A673 (cell line): ENCODE results near the gene PUM1. TPM values are rescaled to one million over a fixed set of nuclear protein-coding genes. Genes with fewer than 3 reads are reported as not detected.

Experiments
- BruUV-seq: library from RNA; stranded (reverse); fragments of 400-500 nt; replicated peaks from 2 replicates; lab custom pipeline; 2021; lab: Mats Ljungman, UMichigan
- CTCF ChIA-PET: fragments of 300-600 bp; sonication (Branson Sonifier 250); formaldehyde crosslinking; loops from one replicate; lab custom pipeline; 2022; ENCODE audit warnings: antibody characterized with exemption; lab: Charles Lee
- POLR2A ChIA-PET: fragments of 300-600 bp; sonication (Branson Sonifier 250); formaldehyde crosslinking; loops from one replicate; lab custom pipeline; 2022; ENCODE audit warnings: antibody characterized with exemption; ENCODE audit not compliant: low non-redundant PET; lab: Charles Lee
- DNase-seq: peaks from one replicate; pipeline ENCODE4 v3.0.0-alpha.2; 2015; ENCODE audit warnings: low spot score
- H3K27ac ChIP-seq: fragments of 200-600 bp; sonication (generic); 2 replicates; pipeline ENCODE4 v1.5.1; 2016; ENCODE audit warnings: mixed run types, low read depth, mild to moderate bottlenecking, mixed read lengths, antibody characterized with exemption, low read length; ENCODE audit not compliant: poor library complexity, severe bottlenecking
- H3K27me3 ChIP-seq: fragments of 200-600 bp; sonication (generic); replicated peaks from 2 replicates; pipeline ENCODE4 v1.6.1; 2017; ENCODE audit warnings: mixed run types, low read depth, mild to moderate bottlenecking, mixed read lengths, antibody characterized with exemption, low read length; ENCODE audit not compliant: insufficient read depth, poor library complexity
- H3K36me3 ChIP-seq: fragments of 200-600 bp; sonication (generic); 2 replicates; pipeline ENCODE4 v1.6.1; 2016; ENCODE audit warnings: mixed run types, mild to moderate bottlenecking, mixed read lengths, antibody characterized with exemption, low read length; ENCODE audit not compliant: insufficient read depth, poor library complexity, severe bottlenecking
- H3K4me1 ChIP-seq: fragments of 200-600 bp; sonication (generic); 2 replicates; pipeline ENCODE4 v1.6.1; 2017; ENCODE audit warnings: mixed run types, mild to moderate bottlenecking, mixed read lengths, antibody characterized with exemption, low read length; ENCODE audit not compliant: insufficient read depth, poor library complexity, severe bottlenecking
- H3K4me3 ChIP-seq: fragments of 200-600 bp; sonication (generic); 2 replicates; pipeline ENCODE4 v1.5.1; 2016; ENCODE audit warnings: low read depth, mixed run types, mild to moderate bottlenecking, mixed read lengths, low read length; ENCODE audit not compliant: poor library complexity, severe bottlenecking
- H3K9me3 ChIP-seq: fragments of 200-600 bp; sonication (generic); 2 replicates; pipeline ENCODE4 v1.6.1; 2016; ENCODE audit warnings: mixed run types, low read depth, mild to moderate bottlenecking, mixed read lengths, antibody characterized with exemption, low read length; ENCODE audit not compliant: poor library complexity, severe bottlenecking
- CTCF ChIP-seq: fragments of 300-800, 200-600 bp; sonication (generic); conservative IDR thresholded peaks from 2 replicates; pipeline ENCODE4 v1.5.1; 2017; ENCODE audit warnings: low read depth, mild to moderate bottlenecking, antibody characterized with exemption, low read length, moderate library complexity, mixed read lengths
- EZH2 ChIP-seq: fragments of 200-600 bp; sonication (generic); IDR thresholded peaks from 2 replicates; pipeline ENCODE4 v1.6.1; 2017; ENCODE audit warnings: borderline replicate concordance, low read depth, mild to moderate bottlenecking, mixed read lengths, antibody characterized with exemption, low read length; ENCODE audit not compliant: poor library complexity, severe bottlenecking
- intact Hi-C: fragments of 100-400 bp; cut with micrococcal nuclease; formaldehyde crosslinking; loops from one replicate; pipeline ENCODE4 v1.10.0; 2022; ENCODE audit not compliant: unreplicated experiment
- total RNA-seq: library from RNA; stranded (reverse); gene quantifications from 2 replicates; pipeline ENCODE4 v1.2.3, GENCODE V29; 2021

The PUM1 gene
- total RNA-seq, 1 experiment from 2014 or later = 138 TPM

DNA sequence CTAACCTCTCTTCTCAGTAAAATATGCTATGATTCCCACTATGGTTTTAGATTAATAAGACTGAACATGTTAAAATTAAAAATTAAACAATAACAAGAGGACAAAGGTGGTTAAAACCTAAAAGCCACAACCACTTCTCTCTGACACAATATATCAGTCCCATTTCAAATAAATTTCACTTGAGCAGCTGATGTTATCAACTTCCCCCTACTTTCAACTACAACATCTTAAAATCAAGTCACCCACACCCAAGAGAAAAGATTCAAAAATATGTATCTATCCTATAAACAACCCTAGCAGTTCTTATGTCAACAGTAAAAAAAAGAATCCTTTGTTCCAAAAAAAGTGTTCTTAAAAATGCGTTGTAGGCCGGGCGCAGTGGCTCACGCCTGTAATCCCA is 7.5 kb downstream of the PUM1 start:
- Histone ChIP-seq H3K4me1 (no peaks in the 10 kb centered on the region), H3K4me3 (no peak overlapping the region), H3K27ac (no peak overlapping the region), H3K36me3 (peaks cover 56% of the 10 kb centered on the region), H3K27me3 (no peaks in the 10 kb centered on the region), H3K9me3 (no peaks in the 10 kb centered on the region)
- CTCF ChIA-PET = no interaction called here
- no peak for TF ChIP-seq CTCF
- TF ChIP-seq EZH2 = no peak
- POLR2A ChIA-PET = no interaction called here
- BruUV-seq = no TSS peak
- no peak for DNase-seq
- intact Hi-C loops = no loop called here

- intact Hi-C loops = no loop called here
- H3K27ac ChIP-seq = no peak overlapping the region
- no peak overlapping the region for H3K4me3 ChIP-seq
- no TSS peak for BruUV-seq
- no peaks in the 10 kb centered on the region for H3K9me3 ChIP-seq
- no peaks in the 10 kb centered on the region for H3K27me3 ChIP-seq
- no peak for DNase-seq
- no peaks in the 10 kb centered on the region for H3K4me1 ChIP-seq
- ChIA-PET CTCF (no interaction called here), POLR2A (no interaction called here)
- TF ChIP-seq CTCF = no peak
- TF ChIP-seq EZH2 = no peak
- peaks cover 56% of the 10 kb centered on the region for H3K36me3 ChIP-seq
Measured at GRCh38 chr1:31055953-31056352, 9.6 kb downstream of the PUM1 start.

GRCh38 chr1:31055501-31055900 is 10.0 kb downstream of the PUM1 start:
- H3K27me3 ChIP-seq = no peaks in the 10 kb centered on the region
- H3K4me3 ChIP-seq = no peak overlapping the region
- no peak for DNase-seq
- H3K9me3 ChIP-seq = no peaks in the 10 kb centered on the region
- CTCF ChIA-PET = no interaction called here
- POLR2A ChIA-PET = no interaction called here
- intact Hi-C loops = no loop called here
- no TSS peak for BruUV-seq
- no peak overlapping the region for H3K27ac ChIP-seq
- H3K4me1 ChIP-seq = no peaks in the 10 kb centered on the region
- no peak for TF ChIP-seq EZH2
- no peak for TF ChIP-seq CTCF
- peaks cover 56% of the 10 kb centered on the region for H3K36me3 ChIP-seq
